Osteoblast (primary cell): ENCODE results near the gene TBL1XR1. TPM values are rescaled to one million over a fixed set of nuclear protein-coding genes. Genes with fewer than 3 reads are reported as not detected.
A peak's percentile ranks its signal among the peaks of the same experiment; 100 is the strongest.

Experiments used
- DNase-seq: peaks from one replicate; pipeline ENCODE4 v3.0.0; 2011; ENCODE audit warnings: low spot score, mixed read lengths; ENCODE audit not compliant: insufficient read length; ENCODE audit errors: missing footprints
- H2AFZ ChIP-seq: 2 replicates; pipeline ENCODE4 v1.6.0; 2011; ENCODE audit warnings: mild to moderate bottlenecking, low read length
- H3K27ac ChIP-seq: 2 replicates; pipeline ENCODE4 v1.5.1; 2011; ENCODE audit warnings: mild to moderate bottlenecking, low read depth, low read length, moderate library complexity
- H3K27me3 ChIP-seq: 2 replicates; pipeline ENCODE4 v1.6.0; 2012; ENCODE audit warnings: mild to moderate bottlenecking, control low read depth, inconsistent platforms, low read length, moderate library complexity; ENCODE audit not compliant: insufficient read depth
- H3K36me3 ChIP-seq: 2 replicates; pipeline ENCODE4 v1.5.1; 2011; ENCODE audit warnings: mild to moderate bottlenecking, low read length, control low read depth, moderate library complexity; ENCODE audit not compliant: insufficient read depth
- H3K4me1 ChIP-seq: 2 replicates; pipeline ENCODE4 v1.5.1; 2011; ENCODE audit warnings: mild to moderate bottlenecking, low read length, control low read depth, moderate library complexity; ENCODE audit not compliant: insufficient read depth
- H3K4me2 ChIP-seq: 2 replicates; pipeline ENCODE4 v1.6.0; 2011; ENCODE audit warnings: mild to moderate bottlenecking, low read length; ENCODE audit not compliant: insufficient read depth
- H3K4me3 ChIP-seq: fragments of 200-600 bp; sonication (generic); 3 replicates; pipeline ENCODE4 v1.5.1; 2012; ENCODE audit warnings: mild to moderate bottlenecking, low read length, inconsistent platforms; ENCODE audit not compliant: insufficient read depth
- H3K79me2 ChIP-seq: 2 replicates; pipeline ENCODE4 v1.6.0; 2012; ENCODE audit warnings: mild to moderate bottlenecking, low read length, control low read depth, inconsistent platforms; ENCODE audit not compliant: insufficient read depth
- H3K9me3 ChIP-seq: 2 replicates; pipeline ENCODE4 v1.5.1; 2011; ENCODE audit warnings: low read depth, low read length, control low read depth
- H4K20me1 ChIP-seq: 2 replicates; pipeline ENCODE4 v1.6.0; 2012; ENCODE audit warnings: mild to moderate bottlenecking, low read length, control low read depth; ENCODE audit not compliant: insufficient read depth
- CTCF ChIP-seq: IDR thresholded peaks from 2 replicates; pipeline ENCODE4 v1.5.1; 2011; ENCODE audit warnings: mild to moderate bottlenecking, low read depth, low read length, moderate library complexity; ENCODE audit errors: extremely low read depth
- total RNA-seq: library from RNA; depleted of rRNA; stranded (reverse); fragments of >200 nt; gene quantifications from 2 replicates; pipeline ENCODE4 v1.2.3, GENCODE V29; 2012

The TBL1XR1 gene
- total RNA-seq = 278 and 297 TPM in 2 replicates

GRCh38 chr3:177197041-177197726, at the start of gene TBL1XR1:
TSS of gene TBL1XR1 (minus strand) at chr3:177197482. CDS start at chr3:177064977, 132,505 bp downstream.
- DNase-seq = peak; percentile 99
- Histone ChIP-seq H3K4me2 (peak within 1 kb of the TSS; percentile 92), H3K27ac (peak within 1 kb of the TSS; percentile 96), H3K79me2 (peaks cover 45% of the 10 kb centered on the region), H3K9me3 (no peaks in the 10 kb centered on the region), H3K4me1 (peaks cover 21% of the 10 kb centered on the region), H3K36me3 (no peaks in the 10 kb centered on the region), H3K27me3 (no peaks in the 10 kb centered on the region), H3K4me3 (peak within 1 kb of the TSS; percentile 84), H2AFZ (peak within 1 kb of the TSS; percentile 27), H4K20me1 (peaks cover 2% of the 10 kb centered on the region)
- TF ChIP-seq CTCF = no peak

GRCh38 chr3:177245250-177245649, 48.0 kb upstream of the TBL1XR1 start:
- Histone ChIP-seq H3K79me2 (no peaks in the 10 kb centered on the region), H2AFZ (no peak overlapping the region), H3K4me1 (no peaks in the 10 kb centered on the region), H3K9me3 (no peaks in the 10 kb centered on the region), H3K4me2 (no peak overlapping the region), H3K36me3 (no peaks in the 10 kb centered on the region), H3K27ac (no peak overlapping the region), H4K20me1 (no peaks in the 10 kb centered on the region), H3K27me3 (no peaks in the 10 kb centered on the region), H3K4me3 (no peak overlapping the region)
- no peak for DNase-seq
- TF ChIP-seq CTCF = no peak

- DNase-seq = peak; percentile 14
- Histone ChIP-seq H3K4me2 (no peak overlapping the region), H3K9me3 (no peaks in the 10 kb centered on the region), H4K20me1 (no peaks in the 10 kb centered on the region), H3K27me3 (no peaks in the 10 kb centered on the region), H3K4me1 (no peaks in the 10 kb centered on the region), H2AFZ (no peak overlapping the region), H3K79me2 (no peaks in the 10 kb centered on the region), H3K27ac (no peak overlapping the region), H3K36me3 (no peaks in the 10 kb centered on the region), H3K4me3 (no peak overlapping the region)
- TF ChIP-seq CTCF = no peak
Measured at GRCh38 chr3:177244606-177245005, 47.3 kb upstream of the TBL1XR1 start.

- TF ChIP-seq CTCF = no peak
- Histone ChIP-seq H2AFZ (no peak overlapping the region), H3K79me2 (no peaks in the 10 kb centered on the region), H4K20me1 (no peaks in the 10 kb centered on the region), H3K4me2 (no peak overlapping the region), H3K4me3 (no peak overlapping the region), H3K4me1 (no peaks in the 10 kb centered on the region), H3K27ac (no peak overlapping the region), H3K36me3 (no peaks in the 10 kb centered on the region), H3K9me3 (no peaks in the 10 kb centered on the region), H3K27me3 (no peaks in the 10 kb centered on the region)
- DNase-seq = no peak
Measured at GRCh38 chr3:177238686-177239216, 41.5 kb upstream of the TBL1XR1 start.
